ENCODE measurements around the gene RHOT2. TPM values are rescaled to one million over a fixed set of nuclear protein-coding genes. Genes with fewer than 3 reads are reported as not detected.

RHOT2 gene
- total RNA-seq, 1 donor from 2014 or later: 189 TPM

DNA sequence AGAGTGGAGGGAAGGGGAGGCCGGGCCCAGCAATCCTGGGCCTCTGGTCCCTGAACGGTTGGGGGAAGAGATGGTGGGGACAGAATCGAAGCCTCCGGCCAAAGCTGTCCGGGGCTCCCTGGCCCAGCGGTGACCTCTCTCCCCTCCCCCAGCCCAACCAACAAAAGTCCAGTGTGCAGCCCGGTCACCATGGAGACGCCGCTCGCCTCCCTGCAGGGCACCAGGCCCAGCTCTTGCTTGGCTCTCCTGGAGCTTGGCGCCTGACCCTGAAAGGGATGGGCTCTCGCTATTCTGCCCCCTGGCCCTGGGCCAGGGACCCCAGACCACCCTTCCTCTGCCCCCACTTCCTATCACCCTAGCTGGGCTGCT, 48.3 kb downstream of the RHOT2 start:
- H3K9me3 Mint-ChIP-seq: no peaks in the 10 kb centered on the region
- peaks cover 17% of the 10 kb centered on the region for H3K27me3 Mint-ChIP-seq (ENCODE audit: low read depth)
- peak overlapping the region; percentile 95 for H3K4me3 Mint-ChIP-seq
- no peaks in the 10 kb centered on the region for H3K36me3 Mint-ChIP-seq (ENCODE audit: low read depth)
- H3K4me1 Mint-ChIP-seq: peaks cover 32% of the 10 kb centered on the region
- H3K27ac Mint-ChIP-seq (ENCODE audit: unreplicated experiment): peak overlapping the region; percentile 96
- DNase-seq (ENCODE audit: low read depth, low spot score): peak; percentile 90
- TF ChIP-seq, protein P1, sequence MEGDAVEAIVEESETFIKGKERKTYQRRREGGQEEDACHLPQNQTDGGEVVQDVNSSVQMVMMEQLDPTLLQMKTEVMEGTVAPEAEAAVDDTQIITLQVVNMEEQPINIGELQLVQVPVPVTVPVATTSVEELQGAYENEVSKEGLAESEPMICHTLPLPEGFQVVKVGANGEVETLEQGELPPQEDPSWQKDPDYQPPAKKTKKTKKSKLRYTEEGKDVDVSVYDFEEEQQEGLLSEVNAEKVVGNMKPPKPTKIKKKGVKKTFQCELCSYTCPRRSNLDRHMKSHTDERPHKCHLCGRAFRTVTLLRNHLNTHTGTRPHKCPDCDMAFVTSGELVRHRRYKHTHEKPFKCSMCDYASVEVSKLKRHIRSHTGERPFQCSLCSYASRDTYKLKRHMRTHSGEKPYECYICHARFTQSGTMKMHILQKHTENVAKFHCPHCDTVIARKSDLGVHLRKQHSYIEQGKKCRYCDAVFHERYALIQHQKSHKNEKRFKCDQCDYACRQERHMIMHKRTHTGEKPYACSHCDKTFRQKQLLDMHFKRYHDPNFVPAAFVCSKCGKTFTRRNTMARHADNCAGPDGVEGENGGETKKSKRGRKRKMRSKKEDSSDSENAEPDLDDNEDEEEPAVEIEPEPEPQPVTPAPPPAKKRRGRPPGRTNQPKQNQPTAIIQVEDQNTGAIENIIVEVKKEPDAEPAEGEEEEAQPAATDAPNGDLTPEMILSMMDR (conservative IDR thresholded peaks at IDR 0.05): no peak

DNA sequence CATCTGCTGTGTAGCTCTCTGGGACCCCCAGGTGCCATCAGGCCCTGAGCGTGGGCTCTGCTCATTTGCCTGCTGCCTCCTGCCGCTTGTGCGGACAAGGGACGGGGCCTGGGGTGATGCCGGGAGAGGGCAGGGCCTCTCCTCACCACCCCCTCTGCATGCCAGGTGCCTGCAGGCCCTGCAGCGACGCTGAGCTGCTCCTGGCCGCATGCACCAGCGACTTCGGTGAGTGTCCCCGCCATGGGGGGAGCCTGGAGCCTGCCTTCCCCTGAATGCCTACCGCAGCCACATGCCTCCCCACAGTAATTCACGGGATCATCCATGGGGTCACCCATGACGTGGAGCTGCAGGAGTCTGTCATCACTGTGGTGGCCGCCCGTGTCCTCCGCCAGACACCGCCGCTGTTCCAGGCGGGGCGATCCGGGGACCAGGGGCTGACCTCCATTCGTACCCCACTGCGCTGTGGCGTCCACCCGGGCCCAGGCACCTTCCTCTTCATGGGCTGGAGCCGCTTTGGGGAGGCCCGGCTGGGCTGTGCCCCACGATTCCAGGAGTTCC, 48.9 kb downstream of the RHOT2 start:
- Mint-ChIP-seq H3K4me3 (peak overlapping the region; percentile 95), H3K36me3 (ENCODE audit: low read depth) (no peaks in the 10 kb centered on the region), H3K4me1 (peaks cover 32% of the 10 kb centered on the region), H3K27ac (ENCODE audit: unreplicated experiment) (no peak overlapping the region), H3K27me3 (ENCODE audit: low read depth) (peaks cover 17% of the 10 kb centered on the region), H3K9me3 (no peaks in the 10 kb centered on the region)
- TF ChIP-seq, protein P1 (conservative IDR thresholded peaks at IDR 0.05): no peak
- DNase-seq (ENCODE audit: low read depth, low spot score): no peak

DNA sequence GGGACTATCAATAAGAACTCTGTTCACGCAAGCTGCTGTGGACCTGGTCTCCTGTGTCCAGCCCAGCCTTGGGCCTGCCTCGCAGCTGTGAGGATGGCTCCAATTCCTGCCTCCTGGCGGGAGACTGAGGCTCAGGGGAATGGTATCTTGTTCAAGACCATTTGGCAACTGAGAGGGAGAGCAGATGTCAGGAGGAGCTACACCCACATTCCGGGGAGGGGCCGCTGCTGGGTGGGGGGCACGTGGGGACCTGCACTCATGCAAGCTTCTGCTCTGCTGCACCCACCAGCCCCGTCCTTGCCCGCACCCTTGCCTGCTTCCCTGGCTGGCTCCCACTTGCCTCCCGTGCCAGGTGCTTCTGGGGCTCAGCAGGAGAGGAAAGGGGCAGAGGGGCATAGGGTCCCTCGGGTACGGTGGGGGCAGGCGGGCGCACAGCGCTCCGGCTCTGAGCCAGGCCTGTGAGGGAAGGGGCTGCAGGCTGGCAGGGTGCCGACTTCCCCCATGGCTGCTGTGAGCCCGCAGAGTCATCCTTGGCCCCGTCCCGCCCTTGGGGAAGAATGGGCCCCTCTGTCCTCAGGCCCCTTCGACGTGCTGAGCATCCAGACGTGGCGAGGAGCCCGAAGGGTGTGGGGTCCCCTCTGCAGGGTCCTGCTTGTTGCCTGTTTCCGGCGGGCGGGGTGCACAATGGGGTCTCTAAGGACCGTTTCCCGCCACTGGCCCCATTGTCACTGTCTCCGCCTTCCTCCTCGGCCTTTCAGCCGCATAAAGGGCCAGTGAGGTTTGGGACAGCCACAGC, 49.7 kb downstream of the RHOT2 start:
- Mint-ChIP-seq H3K27ac (ENCODE audit: unreplicated experiment) (peak overlapping the region; percentile 86), H3K9me3 (no peaks in the 10 kb centered on the region), H3K4me1 (peaks cover 30% of the 10 kb centered on the region), H3K4me3 (peak overlapping the region; percentile 80), H3K27me3 (ENCODE audit: low read depth) (peaks cover 16% of the 10 kb centered on the region), H3K36me3 (ENCODE audit: low read depth) (no peaks in the 10 kb centered on the region)
- TF ChIP-seq, protein P1 (conservative IDR thresholded peaks at IDR 0.05): no peak
- no peak for DNase-seq (ENCODE audit: low read depth, low spot score)

DNA sequence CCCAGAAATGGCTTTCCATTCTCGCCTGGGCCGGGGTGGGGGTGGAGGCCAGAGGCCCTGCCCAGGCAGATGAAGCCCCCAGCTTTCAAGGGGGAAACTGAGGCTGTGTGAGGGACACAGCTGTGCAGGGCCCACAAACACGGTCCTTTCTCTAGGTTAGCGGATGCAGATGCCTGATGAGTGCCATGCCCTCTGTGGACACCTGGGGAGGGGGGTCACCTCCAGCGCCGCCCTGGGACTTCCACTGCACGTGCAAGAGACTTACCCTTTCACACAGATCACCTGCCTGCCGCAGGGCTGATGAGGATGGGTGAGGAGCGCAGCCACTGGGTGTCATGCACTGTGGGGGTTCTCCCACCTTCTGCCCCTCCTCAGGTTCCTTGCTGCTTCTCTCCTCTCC, 50.5 kb downstream of the RHOT2 start:
- Mint-ChIP-seq H3K4me3 (peak overlapping the region; percentile 94), H3K4me1 (peaks cover 27% of the 10 kb centered on the region), H3K9me3 (no peaks in the 10 kb centered on the region), H3K36me3 (ENCODE audit: low read depth) (no peaks in the 10 kb centered on the region), H3K27me3 (ENCODE audit: low read depth) (peaks cover 12% of the 10 kb centered on the region), H3K27ac (ENCODE audit: unreplicated experiment) (peak overlapping the region; percentile 78)
- TF ChIP-seq, protein P1 (conservative IDR thresholded peaks at IDR 0.05): no peak
- DNase-seq (ENCODE audit: low read depth, low spot score): no peak

DNA sequence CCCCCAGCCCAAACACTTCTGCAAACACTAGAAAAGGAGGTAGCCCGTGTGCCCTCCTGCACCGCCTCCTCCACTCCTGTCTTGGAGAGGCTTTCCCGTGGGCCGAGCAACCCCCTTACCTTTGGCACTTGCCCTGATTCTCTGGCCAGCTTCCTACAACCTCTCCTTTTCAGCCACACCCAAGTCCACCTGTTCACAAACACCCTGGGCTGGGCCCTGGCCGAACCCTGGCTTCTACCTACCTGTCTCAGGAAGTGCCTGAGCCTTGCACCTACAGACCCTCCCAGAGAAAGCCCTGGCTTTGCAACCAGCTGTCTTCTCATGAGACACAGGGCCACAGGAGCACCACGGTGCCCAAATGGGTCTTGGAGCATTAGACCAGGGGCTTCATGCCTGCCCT, 51.0 kb downstream of the RHOT2 start:
- no peaks in the 10 kb centered on the region for H3K9me3 Mint-ChIP-seq
- peaks cover 12% of the 10 kb centered on the region for H3K27me3 Mint-ChIP-seq (ENCODE audit: low read depth)
- TF ChIP-seq, protein P1 (conservative IDR thresholded peaks at IDR 0.05): no peak
- peak overlapping the region; percentile 19 for H3K27ac Mint-ChIP-seq (ENCODE audit: unreplicated experiment)
- H3K4me1 Mint-ChIP-seq: peaks cover 27% of the 10 kb centered on the region
- peak overlapping the region; percentile 94 for H3K4me3 Mint-ChIP-seq
- no peaks in the 10 kb centered on the region for H3K36me3 Mint-ChIP-seq (ENCODE audit: low read depth)
- DNase-seq (ENCODE audit: low read depth, low spot score): no peak
